ENCODE measurements around the gene MSANTD3. TPM values are rescaled to one million over a fixed set of nuclear protein-coding genes. Genes with fewer than 3 reads are reported as not detected.

The MSANTD3 gene
- total RNA-seq, 1 experiment from 2014 or later, result 25.9 TPM

DNA sequence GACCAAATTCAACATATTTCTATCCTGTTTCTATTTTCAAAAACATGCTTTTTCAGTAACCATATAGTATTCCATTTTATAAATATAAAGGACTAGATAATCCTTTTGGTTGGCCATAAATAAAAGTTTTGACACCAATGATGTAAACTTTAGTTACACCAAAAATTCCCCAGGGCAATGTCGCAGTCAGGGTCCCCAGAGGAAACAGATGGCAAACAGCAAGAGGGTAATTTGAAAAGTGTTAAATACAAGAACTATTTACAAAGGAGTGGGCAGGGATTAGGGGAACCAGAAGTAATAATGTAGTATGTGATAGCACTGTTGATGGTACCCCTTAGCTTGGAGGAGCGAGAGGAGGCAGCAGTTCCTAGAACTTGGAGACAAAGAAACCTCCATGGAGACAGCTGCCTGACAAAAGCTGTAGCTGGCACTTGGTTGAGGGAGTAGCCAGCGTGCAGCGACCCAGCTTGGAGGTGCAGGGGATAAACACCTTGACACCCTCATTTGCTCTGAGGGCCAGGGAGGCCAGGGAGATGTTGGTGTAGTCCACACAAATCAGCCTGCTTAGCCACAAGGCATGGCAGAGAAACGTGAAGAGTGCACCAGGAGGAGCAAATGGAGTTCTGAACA lies 18.3 kb upstream of the MSANTD3 start:
- peaks cover 11% of the 10 kb centered on the region; the same call in 1 of the 2 replicates for H3K4me1 ChIP-seq
- H3K36me3 ChIP-seq (ENCODE audit: control insufficient read depth, insufficient read depth, low read length), result no peaks in the 10 kb centered on the region
- intact Hi-C loops (cut with micrococcal nuclease; ENCODE audit: unreplicated experiment), result no loop called here
- no peaks in the 10 kb centered on the region for H3K27me3 ChIP-seq (replicated peaks; ENCODE audit: control insufficient read depth, insufficient read depth, low read length)
- Mint-ChIP-seq H3K4me3 (ENCODE audit: unreplicated experiment) (no peak overlapping the region), H3K4me1 (ENCODE audit: low read depth, unreplicated experiment) (no peaks in the 10 kb centered on the region), H3K27ac (ENCODE audit: unreplicated experiment) (no peak overlapping the region), H3K9me3 (ENCODE audit: unreplicated experiment) (peaks cover 10% of the 10 kb centered on the region), H3K27me3 (ENCODE audit: insufficient read depth, unreplicated experiment) (no peaks in the 10 kb centered on the region), H3K36me3 (ENCODE audit: insufficient read depth, unreplicated experiment) (no peaks in the 10 kb centered on the region)
- BruUV-seq (replicated peaks), result no TSS peak
- CTCF ChIA-PET, result no interaction called here
- TF ChIP-seq, protein P1, sequence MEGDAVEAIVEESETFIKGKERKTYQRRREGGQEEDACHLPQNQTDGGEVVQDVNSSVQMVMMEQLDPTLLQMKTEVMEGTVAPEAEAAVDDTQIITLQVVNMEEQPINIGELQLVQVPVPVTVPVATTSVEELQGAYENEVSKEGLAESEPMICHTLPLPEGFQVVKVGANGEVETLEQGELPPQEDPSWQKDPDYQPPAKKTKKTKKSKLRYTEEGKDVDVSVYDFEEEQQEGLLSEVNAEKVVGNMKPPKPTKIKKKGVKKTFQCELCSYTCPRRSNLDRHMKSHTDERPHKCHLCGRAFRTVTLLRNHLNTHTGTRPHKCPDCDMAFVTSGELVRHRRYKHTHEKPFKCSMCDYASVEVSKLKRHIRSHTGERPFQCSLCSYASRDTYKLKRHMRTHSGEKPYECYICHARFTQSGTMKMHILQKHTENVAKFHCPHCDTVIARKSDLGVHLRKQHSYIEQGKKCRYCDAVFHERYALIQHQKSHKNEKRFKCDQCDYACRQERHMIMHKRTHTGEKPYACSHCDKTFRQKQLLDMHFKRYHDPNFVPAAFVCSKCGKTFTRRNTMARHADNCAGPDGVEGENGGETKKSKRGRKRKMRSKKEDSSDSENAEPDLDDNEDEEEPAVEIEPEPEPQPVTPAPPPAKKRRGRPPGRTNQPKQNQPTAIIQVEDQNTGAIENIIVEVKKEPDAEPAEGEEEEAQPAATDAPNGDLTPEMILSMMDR (IDR thresholded peaks at IDR 0.05; ENCODE audit: insufficient read depth in 1 of 2, low read depth in 1 of 2, low read length in 1 of 2, severe bottlenecking in 1 of 2, unreplicated experiment in 1 of 2), result no peak
- POLR2A ChIA-PET, result no interaction called here
- no peak for DNase-seq
- no peak overlapping the region for H3K4me3 ChIP-seq (ENCODE audit: low read depth, low read length)
- peaks cover 10% of the 10 kb centered on the region; the same call in 1 of the 2 replicates for H3K9me3 ChIP-seq

DNA sequence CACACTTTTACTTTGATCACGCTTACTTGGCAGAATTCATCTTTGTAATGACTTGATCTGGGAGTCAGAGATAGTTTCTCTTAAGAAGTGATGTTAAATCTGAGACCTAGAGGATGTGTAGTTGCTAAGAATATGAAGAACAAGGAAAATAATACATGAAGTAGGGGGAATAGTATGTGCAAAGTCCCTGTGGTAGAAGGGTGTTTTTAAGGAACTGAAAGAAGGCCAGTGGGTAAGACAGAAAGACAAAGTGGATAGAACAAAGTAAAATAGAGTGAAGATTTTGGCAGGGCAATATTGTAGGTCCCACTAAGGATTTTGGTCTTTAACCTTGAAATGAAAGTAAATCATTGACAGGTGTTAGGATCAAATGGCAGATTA lies 17.8 kb upstream of the MSANTD3 start:
- H3K27ac Mint-ChIP-seq (ENCODE audit: unreplicated experiment), result no peak overlapping the region
- POLR2A ChIA-PET, result no interaction called here
- no peaks in the 10 kb centered on the region for H3K36me3 Mint-ChIP-seq (ENCODE audit: insufficient read depth, unreplicated experiment)
- TF ChIP-seq, protein P1 (IDR thresholded peaks at IDR 0.05; ENCODE audit: insufficient read depth in 1 of 2, low read depth in 1 of 2, low read length in 1 of 2, severe bottlenecking in 1 of 2, unreplicated experiment in 1 of 2), result no peak
- intact Hi-C loops (cut with micrococcal nuclease; ENCODE audit: unreplicated experiment), result no loop called here
- CTCF ChIA-PET, result no interaction called here
- Histone ChIP-seq H3K4me3 (ENCODE audit: low read depth, low read length) (no peak overlapping the region), H3K9me3 (peaks cover 10% of the 10 kb centered on the region; the same call in 1 of the 2 replicates), H3K4me1 (peaks cover 11% of the 10 kb centered on the region; the same call in 1 of the 2 replicates), H3K27me3 (replicated peaks; ENCODE audit: control insufficient read depth, insufficient read depth, low read length) (no peaks in the 10 kb centered on the region), H3K36me3 (ENCODE audit: control insufficient read depth, insufficient read depth, low read length) (no peaks in the 10 kb centered on the region)
- H3K27me3 Mint-ChIP-seq (ENCODE audit: insufficient read depth, unreplicated experiment), result no peaks in the 10 kb centered on the region
- H3K4me1 Mint-ChIP-seq (ENCODE audit: low read depth, unreplicated experiment), result no peaks in the 10 kb centered on the region
- BruUV-seq (replicated peaks), result no TSS peak
- H3K9me3 Mint-ChIP-seq (ENCODE audit: unreplicated experiment), result peaks cover 10% of the 10 kb centered on the region
- no peak overlapping the region for H3K4me3 Mint-ChIP-seq (ENCODE audit: unreplicated experiment)
- DNase-seq, result no peak

DNA sequence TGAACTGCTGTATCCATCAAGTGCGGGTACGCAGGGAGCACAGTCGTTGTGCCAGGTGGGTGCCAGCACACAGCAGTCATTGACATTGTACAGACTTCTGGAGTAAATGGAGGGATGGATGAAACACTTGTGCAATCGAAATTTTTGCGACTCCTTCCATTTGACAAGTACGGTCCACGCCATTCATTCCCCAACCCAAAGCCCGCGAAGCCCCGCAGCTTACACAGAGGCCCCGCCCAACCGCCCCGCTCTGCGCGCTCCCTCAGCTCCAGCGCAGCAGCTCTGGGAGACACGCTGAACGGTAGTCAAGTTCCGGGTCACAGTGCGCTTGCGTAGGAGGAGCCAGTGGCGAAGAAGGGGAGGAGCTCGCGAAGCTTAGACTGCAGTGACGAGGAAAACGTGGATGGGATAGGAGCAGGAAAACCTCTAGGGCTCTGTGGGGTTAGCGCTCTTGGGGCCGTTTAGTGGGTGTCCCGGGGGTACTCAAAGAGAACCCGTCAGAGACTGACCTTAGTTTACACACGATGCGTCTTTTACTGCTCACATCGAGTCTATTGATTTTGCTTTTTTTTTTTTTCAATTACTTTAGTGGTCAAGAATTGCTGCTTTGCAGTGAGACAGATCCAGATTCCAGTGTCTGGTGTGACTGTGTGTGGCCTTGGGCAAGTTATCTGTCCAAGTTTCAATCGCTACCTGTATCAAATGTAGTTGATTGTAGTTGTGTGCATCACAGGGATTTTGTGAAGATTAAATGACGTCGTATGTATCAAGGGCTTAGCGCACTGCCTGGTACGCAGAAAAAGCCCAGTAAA lies 15.3 kb upstream of the MSANTD3 start:
- Histone ChIP-seq H3K4me3 (ENCODE audit: low read depth, low read length) (peak overlapping the region; percentile 48), H3K4me1 (peaks cover 11% of the 10 kb centered on the region; the same call in 1 of the 2 replicates), H3K27me3 (replicated peaks; ENCODE audit: control insufficient read depth, insufficient read depth, low read length) (no peaks in the 10 kb centered on the region), H3K36me3 (ENCODE audit: control insufficient read depth, insufficient read depth, low read length) (no peaks in the 10 kb centered on the region), H3K9me3 (peaks cover 6% of the 10 kb centered on the region; the same call in 1 of the 2 replicates)
- Mint-ChIP-seq H3K36me3 (ENCODE audit: insufficient read depth, unreplicated experiment) (no peaks in the 10 kb centered on the region), H3K4me1 (ENCODE audit: low read depth, unreplicated experiment) (no peaks in the 10 kb centered on the region), H3K27ac (ENCODE audit: unreplicated experiment) (peak overlapping the region; percentile 39), H3K4me3 (ENCODE audit: unreplicated experiment) (peak overlapping the region; percentile 74), H3K9me3 (ENCODE audit: unreplicated experiment) (peaks cover 10% of the 10 kb centered on the region), H3K27me3 (ENCODE audit: insufficient read depth, unreplicated experiment) (no peaks in the 10 kb centered on the region)
- TSS peak; percentile 49 for BruUV-seq (replicated peaks)
- POLR2A ChIA-PET, result interaction anchor here (0.5 to 1.0 kb wide), 5 partner anchors 15 to 116 kb away, joined by 3 to 12 read pairs (median 4); partner anchors contain the start of genes MSANTD3 and TEX10
- TF ChIP-seq, protein P1 (IDR thresholded peaks at IDR 0.05; ENCODE audit: insufficient read depth in 1 of 2, low read depth in 1 of 2, low read length in 1 of 2, severe bottlenecking in 1 of 2, unreplicated experiment in 1 of 2), result no peak
- intact Hi-C loops (cut with micrococcal nuclease; ENCODE audit: unreplicated experiment), result loop anchor here (1.0 to 2.0 kb wide), 2 partner anchors 15 to 59 kb away; partner anchors contain the start of gene TEX10
- peak; percentile 91 to 95 for DNase-seq
- CTCF ChIA-PET, result interaction anchor here (0.7 to 1.1 kb wide), 4 partner anchors 21 to 87 kb away, joined by 3 to 6 read pairs (median 3); partner anchors contain the start of gene TMEFF1

All from Caco-2 (cell line).